Choroid plexus epithelial cell (primary cell): ENCODE results near the gene DENR.
A peak's percentile ranks its signal among the peaks of the same experiment; 100 is the strongest.

Experiments
- DNase-seq: peaks from one replicate; pipeline ENCODE4 v3.0.0-alpha.2; 2010; ENCODE audit warnings: low read depth
- H3K4me3 ChIP-seq: 2 replicates; pipeline ENCODE4 v1.5.1; 2011; ENCODE audit warnings: low read depth, mild to moderate bottlenecking, control low read depth, low read length, moderate library complexity
- TF ChIP-seq, protein P1 (sequence below): conservative IDR thresholded peaks from 2 replicates; pipeline ENCODE4 v1.5.1; 2011; ENCODE audit warnings: low read depth, mild to moderate bottlenecking, control low read depth, inconsistent platforms, low read length, moderate library complexity

The DENR gene

DNA sequence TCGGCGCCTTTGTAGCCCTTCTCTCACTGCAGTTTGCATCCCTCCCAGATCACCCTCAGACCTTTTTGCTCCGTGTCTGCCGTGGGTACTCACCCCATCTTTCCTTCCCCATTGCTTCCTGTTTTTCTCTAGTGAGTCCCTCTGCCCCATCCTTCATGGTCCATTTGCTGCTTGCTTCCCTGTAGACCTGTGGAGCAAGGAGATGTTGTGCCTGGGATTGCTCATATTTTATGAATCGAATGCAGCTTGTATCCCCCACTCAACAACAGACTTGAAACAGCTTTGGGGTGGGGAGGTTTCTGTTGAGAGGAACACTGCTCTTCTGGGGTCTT, 661 bp downstream of the DENR start:
- peak overlapping the region; percentile 86 for H3K4me3 ChIP-seq
- peak; percentile 17 for DNase-seq
- TF ChIP-seq, protein P1, sequence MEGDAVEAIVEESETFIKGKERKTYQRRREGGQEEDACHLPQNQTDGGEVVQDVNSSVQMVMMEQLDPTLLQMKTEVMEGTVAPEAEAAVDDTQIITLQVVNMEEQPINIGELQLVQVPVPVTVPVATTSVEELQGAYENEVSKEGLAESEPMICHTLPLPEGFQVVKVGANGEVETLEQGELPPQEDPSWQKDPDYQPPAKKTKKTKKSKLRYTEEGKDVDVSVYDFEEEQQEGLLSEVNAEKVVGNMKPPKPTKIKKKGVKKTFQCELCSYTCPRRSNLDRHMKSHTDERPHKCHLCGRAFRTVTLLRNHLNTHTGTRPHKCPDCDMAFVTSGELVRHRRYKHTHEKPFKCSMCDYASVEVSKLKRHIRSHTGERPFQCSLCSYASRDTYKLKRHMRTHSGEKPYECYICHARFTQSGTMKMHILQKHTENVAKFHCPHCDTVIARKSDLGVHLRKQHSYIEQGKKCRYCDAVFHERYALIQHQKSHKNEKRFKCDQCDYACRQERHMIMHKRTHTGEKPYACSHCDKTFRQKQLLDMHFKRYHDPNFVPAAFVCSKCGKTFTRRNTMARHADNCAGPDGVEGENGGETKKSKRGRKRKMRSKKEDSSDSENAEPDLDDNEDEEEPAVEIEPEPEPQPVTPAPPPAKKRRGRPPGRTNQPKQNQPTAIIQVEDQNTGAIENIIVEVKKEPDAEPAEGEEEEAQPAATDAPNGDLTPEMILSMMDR = no peak

DNA sequence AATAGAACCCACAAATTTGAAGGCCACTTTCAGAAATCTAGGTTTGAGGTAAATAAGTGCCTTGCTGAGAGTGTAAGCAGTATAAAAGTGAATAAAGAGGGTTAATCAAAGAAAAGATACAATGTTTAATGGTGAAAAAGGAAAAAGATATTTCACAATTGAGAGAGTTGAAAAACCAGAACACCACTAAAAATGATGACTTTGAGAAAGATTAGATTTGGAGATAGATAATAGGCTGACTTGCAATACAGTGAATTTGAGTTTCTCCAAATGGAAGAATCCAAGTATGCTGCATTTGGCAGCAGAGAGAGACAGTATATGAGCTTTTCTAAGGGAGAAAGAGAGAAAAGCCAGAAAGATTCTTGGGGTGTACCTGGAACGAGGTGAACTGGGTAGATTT, 2.2 kb downstream of the DENR start:
- TF ChIP-seq, protein P1 = no peak
- no peak for DNase-seq
- no peak overlapping the region for H3K4me3 ChIP-seq

DNA sequence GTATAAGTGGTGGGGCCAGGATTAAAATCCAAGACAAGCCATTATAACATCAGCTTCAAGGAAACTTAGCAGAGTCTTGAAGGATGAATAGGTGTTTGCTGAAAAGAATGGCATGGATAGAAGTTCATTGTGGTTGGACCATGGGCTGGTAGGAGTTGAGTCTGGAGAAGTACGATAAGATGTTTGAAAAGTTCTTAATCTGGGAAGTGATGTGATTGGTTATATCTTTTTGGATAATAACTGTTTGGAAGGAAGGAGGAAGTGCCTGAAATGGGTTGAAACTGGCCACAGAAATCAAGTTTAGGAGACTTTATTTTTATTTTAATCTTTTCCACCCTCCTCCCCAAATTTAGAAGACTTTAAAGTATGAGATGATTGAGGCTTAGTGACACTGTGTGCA, 4.9 kb downstream of the DENR start:
- no peak overlapping the region for H3K4me3 ChIP-seq
- DNase-seq = no peak
- TF ChIP-seq, protein P1 = no peak

DNA sequence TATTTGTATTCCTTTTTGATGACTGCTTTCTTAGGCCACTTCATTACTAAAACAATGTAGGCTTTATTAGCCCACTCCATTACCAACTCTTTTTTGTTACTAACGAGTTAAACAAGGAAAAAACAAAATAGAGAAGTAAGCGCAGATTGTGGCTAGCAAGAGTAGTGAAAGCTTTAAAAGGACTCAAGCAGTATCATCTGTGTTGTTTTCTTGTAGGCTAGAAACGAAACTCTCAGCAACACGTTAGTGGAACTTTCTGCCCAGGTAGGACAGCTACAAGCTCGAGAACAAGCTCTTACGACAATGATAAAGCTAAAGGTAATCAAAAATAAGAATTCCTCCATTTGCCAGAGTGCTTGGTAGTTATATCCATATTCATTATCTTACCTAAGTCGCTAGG, 32.9 kb downstream of the DENR start:
- H3K4me3 ChIP-seq = no peak overlapping the region
- TF ChIP-seq, protein P1 = no peak
- no peak for DNase-seq

DNA sequence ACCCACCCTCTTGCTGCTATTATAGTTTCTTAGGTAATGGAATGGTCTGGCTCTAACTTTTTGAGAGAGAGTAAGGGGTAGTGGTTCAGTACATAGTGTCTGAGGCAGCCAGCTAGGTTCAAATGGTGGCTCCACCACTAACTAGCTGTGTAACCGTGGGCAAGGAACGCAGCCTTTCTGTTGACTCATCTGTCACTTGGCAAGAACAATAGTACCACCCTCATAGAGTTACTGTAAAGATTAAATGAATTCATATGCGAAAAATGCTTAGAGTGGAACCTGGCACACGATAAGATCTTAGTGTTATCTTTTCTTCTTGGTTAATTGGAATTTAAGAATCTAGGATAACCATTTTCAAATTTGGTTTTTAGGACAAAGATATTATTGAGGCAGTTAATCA, 35.8 kb downstream of the DENR start:
- TF ChIP-seq, protein P1 = no peak
- no peak for DNase-seq
- H3K4me3 ChIP-seq = no peak overlapping the region

DNA sequence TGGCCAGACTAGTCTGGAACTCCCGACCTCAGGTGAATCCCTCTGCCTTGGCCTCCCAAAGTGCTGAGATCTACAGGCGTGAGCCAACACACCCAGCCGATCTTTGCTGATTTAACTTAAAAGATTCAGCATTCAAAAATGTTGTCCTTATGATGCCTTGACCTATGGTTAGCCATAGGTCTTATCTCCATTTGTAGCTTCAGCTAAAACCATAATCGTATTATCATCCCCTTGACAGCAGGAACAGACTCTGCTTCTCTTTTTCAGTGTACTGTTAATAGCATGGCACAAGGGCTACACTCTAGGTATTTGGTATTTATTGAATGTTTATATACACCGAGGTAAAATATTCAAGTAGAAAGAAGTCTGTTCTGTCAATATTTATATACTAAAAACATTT, 37.0 kb downstream of the DENR start:
- no peak for DNase-seq
- TF ChIP-seq, protein P1 = no peak
- H3K4me3 ChIP-seq = no peak overlapping the region

DNA sequence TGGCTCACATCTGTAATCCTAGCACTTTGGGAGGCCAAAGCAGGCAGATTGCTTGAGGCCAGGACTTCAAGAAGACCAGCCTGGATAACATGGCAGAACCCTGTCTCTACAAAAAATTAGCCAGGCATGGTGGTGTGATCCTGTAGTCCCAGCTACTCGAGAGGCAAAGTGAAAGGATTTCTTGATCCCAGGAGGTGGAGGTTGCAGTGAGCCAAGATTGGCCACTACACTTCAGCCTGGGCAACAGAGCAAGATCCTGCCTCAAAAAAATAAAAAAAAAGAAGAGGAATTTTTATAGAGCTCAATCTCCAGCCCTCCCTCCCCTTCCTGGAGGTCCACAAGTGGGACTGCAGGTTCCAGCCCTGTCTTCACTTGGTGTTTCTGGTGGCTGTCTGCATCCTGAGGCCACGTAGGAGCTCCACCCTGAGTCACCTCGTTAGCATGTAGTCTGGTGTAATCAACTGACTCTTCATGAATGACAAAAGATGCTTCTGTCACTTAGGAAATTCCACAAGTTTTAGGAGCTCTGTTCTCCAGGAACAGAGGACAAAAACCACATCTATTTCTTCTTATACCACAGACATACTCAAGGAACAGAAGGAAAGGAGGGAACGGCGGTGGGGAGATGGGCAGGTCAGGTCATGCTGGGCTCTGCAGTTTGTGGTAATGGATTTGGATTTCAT, 37.9 kb downstream of the DENR start:
- no peak overlapping the region for H3K4me3 ChIP-seq
- TF ChIP-seq, protein P1 = no peak
- no peak for DNase-seq
